ENCODE measurements around the gene ARR3. TPM values are rescaled to one million over a fixed set of nuclear protein-coding genes. Genes with fewer than 3 reads are reported as not detected.
"Not testable (repeated sequence)": the region's sequence is repeated elsewhere in the genome, so short reads cannot be mapped to it uniquely, and the experiment has no call there.

The ARR3 gene
- total RNA-seq, 4 donors from 2014 or later, result 0.25 TPM; not detected in 3

GRCh38 chrX:70301716-70302115 lies 33.6 kb downstream of the ARR3 start:
- intact Hi-C loops (cut with DNase I; ENCODE audit: low total_unique reads), result no loop called here
- TF ChIP-seq CTCF (IDR thresholded peaks at IDR 0.05) (no peak), POLR2A (IDR thresholded peaks at IDR 0.05) (no peak)
- 45 to 58% methylated on average over 3 of the region's 3 CpGs for WGBS, 2 donors
- H3K4me3 ChIP-seq (ENCODE audit: low read depth, poor library complexity, severe bottlenecking), result no peak overlapping the region
- DNase-seq (ENCODE audit: low spot score in 2 of 2), result no peak

GRCh38 chrX:70313503-70313902 lies 45.4 kb downstream of the ARR3 start:
- intact Hi-C loops (cut with DNase I; ENCODE audit: low total_unique reads), result no loop called here
- TF ChIP-seq CTCF (IDR thresholded peaks at IDR 0.05) (no peak), POLR2A (IDR thresholded peaks at IDR 0.05) (no peak)
- 78 to 96% methylated on average over 1 of the region's 1 CpG for WGBS, 2 donors
- no peak overlapping the region for H3K4me3 ChIP-seq (ENCODE audit: low read depth, poor library complexity, severe bottlenecking)
- DNase-seq (ENCODE audit: low spot score in 2 of 2), result no peak

GRCh38 chrX:70322784-70323183 lies 54.6 kb downstream of the ARR3 start:
- intact Hi-C loops (cut with DNase I; ENCODE audit: low total_unique reads), result no loop called here
- DNase-seq (ENCODE audit: low spot score in 2 of 2), result no peak
- no peak for TF ChIP-seq POLR2A (IDR thresholded peaks at IDR 0.05)
- no peak for TF ChIP-seq CTCF (IDR thresholded peaks at IDR 0.05)
- 93 to 96% methylated on average over 4 of the region's 4 CpGs for WGBS, 2 donors
- H3K4me3 ChIP-seq (ENCODE audit: low read depth, poor library complexity, severe bottlenecking), result no peak overlapping the region

GRCh38 chrX:70323628-70324027 lies 55.5 kb downstream of the ARR3 start:
- intact Hi-C loops (cut with DNase I; ENCODE audit: low total_unique reads); DNase-seq (ENCODE audit: low spot score in 2 of 2); H3K4me3 ChIP-seq (ENCODE audit: low read depth, poor library complexity, severe bottlenecking): not testable (repeated sequence)
- 94 to 95% methylated on average over 6 of the region's 6 CpGs for WGBS, 2 donors

- intact Hi-C loops (cut with DNase I; ENCODE audit: low total_unique reads), result no loop called here
- no peak for DNase-seq (ENCODE audit: low spot score in 2 of 2)
- 86 to 91% methylated on average over 2 of the region's 2 CpGs for WGBS, 2 donors
- no peak overlapping the region for H3K4me3 ChIP-seq (ENCODE audit: low read depth, poor library complexity, severe bottlenecking)
- TF ChIP-seq POLR2A (IDR thresholded peaks at IDR 0.05) (no peak), CTCF (IDR thresholded peaks at IDR 0.05) (no peak)
Observed at GRCh38 chrX:70324326-70324725, 56.2 kb downstream of the ARR3 start.

GRCh38 chrX:70331161-70331560 lies 63.0 kb downstream of the ARR3 start:
- no peak overlapping the region for H3K4me3 ChIP-seq (ENCODE audit: low read depth, poor library complexity, severe bottlenecking)
- WGBS, 2 donors, result 67 to 93% methylated on average over 1 of the region's 1 CpG
- no peak for DNase-seq (ENCODE audit: low spot score in 2 of 2)
- TF ChIP-seq CTCF (IDR thresholded peaks at IDR 0.05) (no peak), POLR2A (IDR thresholded peaks at IDR 0.05) (no peak)
- intact Hi-C loops (cut with DNase I; ENCODE audit: low total_unique reads), result no loop called here

Other genes with a start within 250 kb of the ARR3 start
- gene AWAT2, start 218.4 kb upstream of the ARR3 start, total RNA-seq, result 10 to 100 TPM in 2 of 4 donors, 1 to 10 TPM in 1, under 1 TPM in 1; 0.88 to 10.8 (median 6.3) TPM
- gene OTUD6A, start 205.9 kb upstream of the ARR3 start, total RNA-seq, result not detected
- gene IGBP1, start 134.9 kb upstream of the ARR3 start, total RNA-seq, result 10 to 100 TPM; 74.1 to 97.1 (median 87.1) TPM
- 10 to 100 TPM in 2 of 4 donors, 1 to 10 TPM in 1, under 1 TPM in 1; 0.42 to 24.9 (median 12.3) TPM for gene DGAT2L6, start 90.9 kb upstream of the ARR3 start, total RNA-seq
- gene AWAT1, start 33.7 kb upstream of the ARR3 start, total RNA-seq, result 1 to 10 TPM in 2 of 4 donors, under 1 TPM in 2; 0.46 to 6.2 (median 1.7) TPM
- 1 to 10 TPM in 3 of 4 donors, under 1 TPM in 1; 0.30 to 7.4 (median 3.9) TPM for gene P2RY4, start 8.1 kb upstream of the ARR3 start, total RNA-seq
- gene RAB41, start 13.8 kb downstream of the ARR3 start, total RNA-seq, result not detected
- 10 to 100 TPM; 19.9 to 35.3 (median 33.2) TPM for gene PDZD11, start 21.6 kb downstream of the ARR3 start, total RNA-seq
- 1 to 10 TPM in 2 of 4 donors, under 1 TPM in 2; 0.39 to 1.8 (median 0.99) TPM for gene KIF4A, start 21.8 kb downstream of the ARR3 start, total RNA-seq
- gene GDPD2, start 155.0 kb downstream of the ARR3 start, total RNA-seq, result 10 to 100 TPM; 12.8 to 32.9 (median 22.8) TPM
- gene DLG3, start 176.5 kb downstream of the ARR3 start, total RNA-seq, result 10 to 100 TPM; 26.1 to 40.2 (median 35.9) TPM